HG02763 (cell line): Measurements from ENCODE around the gene TP53BP1.
"Not testable (repeated sequence)": the region's sequence is repeated elsewhere in the genome, so short reads cannot be mapped to it uniquely, and the experiment has no call there.

Experiments used
- ATAC-seq: cut with Tn5 transposase; IDR thresholded peaks from one replicate; pipeline ENCODE4 v1.9.1; 2021; ENCODE audit warnings: mild to moderate bottlenecking, moderate library complexity; ENCODE audit not compliant: unreplicated experiment

TP53BP1 gene, protein sequence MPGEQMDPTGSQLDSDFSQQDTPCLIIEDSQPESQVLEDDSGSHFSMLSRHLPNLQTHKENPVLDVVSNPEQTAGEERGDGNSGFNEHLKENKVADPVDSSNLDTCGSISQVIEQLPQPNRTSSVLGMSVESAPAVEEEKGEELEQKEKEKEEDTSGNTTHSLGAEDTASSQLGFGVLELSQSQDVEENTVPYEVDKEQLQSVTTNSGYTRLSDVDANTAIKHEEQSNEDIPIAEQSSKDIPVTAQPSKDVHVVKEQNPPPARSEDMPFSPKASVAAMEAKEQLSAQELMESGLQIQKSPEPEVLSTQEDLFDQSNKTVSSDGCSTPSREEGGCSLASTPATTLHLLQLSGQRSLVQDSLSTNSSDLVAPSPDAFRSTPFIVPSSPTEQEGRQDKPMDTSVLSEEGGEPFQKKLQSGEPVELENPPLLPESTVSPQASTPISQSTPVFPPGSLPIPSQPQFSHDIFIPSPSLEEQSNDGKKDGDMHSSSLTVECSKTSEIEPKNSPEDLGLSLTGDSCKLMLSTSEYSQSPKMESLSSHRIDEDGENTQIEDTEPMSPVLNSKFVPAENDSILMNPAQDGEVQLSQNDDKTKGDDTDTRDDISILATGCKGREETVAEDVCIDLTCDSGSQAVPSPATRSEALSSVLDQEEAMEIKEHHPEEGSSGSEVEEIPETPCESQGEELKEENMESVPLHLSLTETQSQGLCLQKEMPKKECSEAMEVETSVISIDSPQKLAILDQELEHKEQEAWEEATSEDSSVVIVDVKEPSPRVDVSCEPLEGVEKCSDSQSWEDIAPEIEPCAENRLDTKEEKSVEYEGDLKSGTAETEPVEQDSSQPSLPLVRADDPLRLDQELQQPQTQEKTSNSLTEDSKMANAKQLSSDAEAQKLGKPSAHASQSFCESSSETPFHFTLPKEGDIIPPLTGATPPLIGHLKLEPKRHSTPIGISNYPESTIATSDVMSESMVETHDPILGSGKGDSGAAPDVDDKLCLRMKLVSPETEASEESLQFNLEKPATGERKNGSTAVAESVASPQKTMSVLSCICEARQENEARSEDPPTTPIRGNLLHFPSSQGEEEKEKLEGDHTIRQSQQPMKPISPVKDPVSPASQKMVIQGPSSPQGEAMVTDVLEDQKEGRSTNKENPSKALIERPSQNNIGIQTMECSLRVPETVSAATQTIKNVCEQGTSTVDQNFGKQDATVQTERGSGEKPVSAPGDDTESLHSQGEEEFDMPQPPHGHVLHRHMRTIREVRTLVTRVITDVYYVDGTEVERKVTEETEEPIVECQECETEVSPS (N-terminal part only)

DNA sequence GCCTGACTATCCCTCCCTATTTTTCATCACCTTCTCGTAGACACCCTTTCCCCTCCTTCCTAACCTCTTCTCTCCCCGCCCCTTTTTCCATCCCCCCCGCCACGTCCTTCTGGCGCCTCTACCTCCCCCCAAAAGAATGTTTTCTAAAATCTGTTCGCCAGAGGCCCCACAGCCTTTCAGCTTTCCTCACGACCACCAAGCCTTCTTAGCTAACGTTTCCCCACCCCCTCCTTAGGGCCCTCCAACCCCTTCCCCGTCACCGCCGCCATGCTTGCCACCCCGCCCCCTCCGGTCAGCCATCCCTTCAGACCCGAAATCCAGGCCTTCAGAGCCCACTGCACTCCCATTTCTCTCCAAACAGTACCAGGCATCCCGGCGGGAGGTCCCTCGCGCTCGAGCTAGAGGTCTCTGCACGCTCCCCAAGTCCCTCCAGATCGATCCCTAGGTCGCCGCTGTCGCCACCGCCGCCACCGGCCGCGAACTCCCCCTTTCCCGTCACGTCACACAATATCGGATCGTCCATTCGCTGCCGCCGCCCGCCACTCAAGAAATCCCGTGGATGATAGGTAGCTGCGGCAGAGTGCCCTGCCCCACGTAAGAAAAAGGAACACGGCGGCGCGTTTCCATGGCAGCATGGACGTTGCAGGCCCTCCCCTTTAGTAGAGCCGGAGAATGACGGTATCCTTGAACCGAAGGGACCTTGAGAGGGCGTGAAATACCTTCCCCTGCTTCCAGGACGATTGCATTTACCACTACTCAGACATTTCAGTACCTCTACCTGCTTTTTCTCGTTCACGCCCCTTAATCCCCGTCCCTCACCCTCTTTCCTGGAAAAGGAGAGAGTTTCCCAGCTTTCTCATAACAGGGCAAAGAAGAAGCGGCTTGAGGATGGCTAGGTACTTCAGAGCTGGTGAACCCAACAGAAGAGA lies at the start of gene TP53BP1:
Gene TP53BP1 (minus strand): TSS at position 484 of the 929 bp plus-strand sequence. CDS start 113 bp downstream, at position 371.
- peak; percentile 98 for ATAC-seq

DNA sequence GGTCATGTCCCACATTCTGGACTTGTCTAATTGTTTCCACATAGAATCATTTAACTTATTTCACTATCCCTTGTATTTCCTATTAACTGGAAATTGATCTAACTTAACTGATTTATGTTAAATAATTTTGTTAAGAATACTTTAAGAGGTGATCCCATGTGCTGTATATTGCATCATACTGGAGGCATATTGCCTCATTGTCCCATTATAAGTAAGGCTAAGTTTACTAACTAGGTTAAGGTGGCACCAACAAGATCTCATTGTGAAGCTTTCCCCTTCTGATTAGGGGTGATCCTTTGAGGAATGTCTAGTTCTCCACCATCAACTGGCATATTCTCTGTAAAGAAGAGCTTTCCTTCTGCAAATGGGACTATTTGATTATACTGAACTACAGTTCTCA lies 48.8 kb upstream of the TP53BP1 start:
- no peak for ATAC-seq

DNA sequence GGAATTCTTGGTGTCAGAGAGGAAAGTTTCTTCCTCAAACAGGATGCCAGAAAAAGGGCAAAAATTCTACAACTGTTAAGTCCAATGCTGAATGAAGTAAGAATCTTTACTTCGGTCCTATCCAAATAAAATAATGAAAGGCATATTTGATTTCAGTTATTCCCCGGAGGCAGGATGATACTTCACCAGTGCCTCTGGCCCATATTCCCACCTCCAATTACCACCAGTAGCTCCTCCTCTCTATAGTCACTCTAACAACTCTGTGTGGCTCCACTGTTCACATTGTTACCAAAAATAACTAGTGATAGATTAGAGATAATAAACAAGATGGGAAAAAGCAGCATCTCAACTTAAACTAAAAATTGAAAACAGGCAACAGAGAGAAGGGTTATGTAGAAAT lies 45.1 kb upstream of the TP53BP1 start:
- ATAC-seq, result no peak

DNA sequence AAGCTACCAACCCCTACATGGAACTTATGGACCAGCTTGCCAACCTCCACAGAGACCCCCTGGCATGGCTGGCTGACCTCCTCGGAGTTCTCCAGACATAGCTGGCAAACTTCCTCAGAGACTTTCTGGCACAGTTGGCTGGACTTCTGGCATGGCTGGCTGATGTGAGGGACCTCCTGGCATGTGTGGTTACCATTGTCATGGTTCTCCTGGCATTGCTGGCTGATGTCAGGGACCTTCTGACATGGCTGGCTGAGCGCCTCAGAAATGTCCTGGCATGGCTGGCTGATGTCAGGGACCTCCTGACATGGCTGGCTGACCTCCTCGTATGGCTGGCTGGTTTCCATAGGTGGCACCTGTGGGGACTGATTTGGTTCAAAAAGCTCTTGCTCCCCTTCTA lies 41.9 kb upstream of the TP53BP1 start:
- ATAC-seq, result no peak

DNA sequence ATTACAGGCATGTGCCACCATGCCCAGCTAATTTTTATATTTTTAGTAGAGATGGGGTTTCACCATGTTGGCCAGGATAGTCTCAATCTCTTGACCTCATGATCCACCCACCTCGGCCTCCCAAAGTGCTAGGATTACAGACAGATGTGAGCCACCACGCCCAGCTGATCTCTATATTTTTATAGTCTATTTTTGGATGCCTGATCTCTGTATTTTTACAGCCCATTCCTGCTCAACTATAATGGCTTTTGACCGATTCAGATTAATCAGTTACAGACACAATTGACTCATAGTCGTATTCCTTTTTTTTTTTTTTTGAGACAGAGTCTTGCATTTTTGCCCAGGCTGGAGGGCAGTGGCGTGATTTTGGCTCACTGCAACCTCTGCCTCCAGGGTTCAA lies 39.9 kb upstream of the TP53BP1 start:
- not testable (repeated sequence) for ATAC-seq

DNA sequence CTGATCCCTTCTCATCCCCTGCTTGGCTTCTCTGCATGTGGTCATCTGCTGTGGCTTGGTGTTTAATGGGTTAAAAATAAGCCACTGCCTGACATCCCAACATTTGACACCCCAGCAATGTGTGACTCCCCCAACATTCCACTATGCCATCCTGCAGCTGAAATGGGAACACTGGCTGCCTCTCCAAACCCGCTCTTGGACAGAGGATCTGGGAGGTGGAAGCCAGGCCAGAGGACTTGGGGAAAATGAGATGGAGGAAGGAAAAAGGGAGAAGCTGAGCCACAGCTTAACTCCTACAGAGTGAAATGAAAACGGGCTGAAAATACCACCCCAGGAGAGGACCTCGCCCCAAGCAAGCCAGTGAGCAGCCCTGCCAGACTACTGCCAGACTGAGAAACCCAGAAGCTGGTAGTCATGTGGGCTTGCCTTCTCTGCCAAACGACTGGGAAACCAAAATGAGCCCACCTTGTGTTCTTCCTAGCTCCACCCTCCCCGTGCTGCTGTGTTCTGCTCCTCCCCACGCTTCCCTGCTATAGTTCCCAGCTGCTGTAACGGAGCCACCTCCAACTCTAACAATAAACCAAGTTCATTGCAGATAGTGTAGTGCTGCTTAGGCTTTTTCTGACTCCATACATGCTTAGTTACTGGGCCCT lies 38.2 kb upstream of the TP53BP1 start:
- ATAC-seq, result no peak

DNA sequence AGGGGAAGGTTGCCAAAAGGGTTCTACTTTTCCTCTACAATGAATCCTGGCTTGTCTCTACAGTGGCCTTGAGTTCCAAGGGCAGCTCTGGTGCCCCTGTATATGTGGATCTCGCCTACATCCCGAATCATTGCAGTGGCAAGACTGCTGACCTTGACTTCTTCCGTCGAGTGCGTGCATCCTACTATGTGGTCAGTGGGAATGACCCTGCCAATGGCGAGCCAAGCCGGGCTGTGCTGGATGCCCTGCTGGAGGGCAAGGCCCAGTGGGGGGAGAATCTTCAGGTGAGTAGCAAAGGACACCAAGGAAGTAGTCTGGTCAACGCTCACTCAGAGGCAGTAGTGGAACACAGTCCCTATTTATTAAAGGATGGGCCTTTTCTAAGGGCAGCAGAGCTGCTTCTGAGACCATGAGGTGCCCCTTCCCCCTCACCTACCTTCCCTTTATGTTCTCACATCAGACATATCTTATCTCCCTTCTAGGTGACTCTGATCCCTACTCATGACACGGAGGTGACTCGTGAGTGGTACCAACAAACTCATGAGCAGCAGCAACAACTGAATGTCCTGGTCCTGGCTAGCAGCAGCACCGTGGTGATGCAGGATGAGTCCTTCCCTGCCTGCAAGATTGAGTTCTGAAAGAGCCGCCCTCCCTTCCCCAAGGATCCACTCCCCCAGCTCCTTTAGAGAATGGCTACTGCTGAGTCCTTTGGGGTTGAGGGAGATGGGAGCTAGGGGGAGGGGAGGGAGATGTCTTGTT lies 36.8 kb upstream of the TP53BP1 start:
- no peak for ATAC-seq

DNA sequence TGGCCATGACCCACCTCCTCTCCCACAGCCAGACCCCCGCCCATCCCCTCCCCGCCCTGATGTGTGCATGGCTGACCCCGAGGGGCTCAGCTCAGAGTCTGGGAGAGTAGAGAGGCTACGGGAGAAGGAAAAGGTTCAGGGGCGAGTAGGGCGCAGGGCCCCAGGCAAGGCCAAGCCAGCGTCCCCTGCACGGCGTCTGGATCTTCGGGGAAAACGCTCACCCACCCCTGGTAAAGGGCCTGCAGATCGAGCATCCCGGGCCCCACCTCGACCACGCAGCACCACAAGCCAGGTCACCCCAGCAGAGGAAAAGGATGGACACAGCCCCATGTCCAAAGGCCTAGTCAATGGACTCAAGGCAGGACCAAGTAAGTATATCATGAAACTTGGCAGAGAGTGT lies 36.2 kb upstream of the TP53BP1 start:
- no peak for ATAC-seq

DNA sequence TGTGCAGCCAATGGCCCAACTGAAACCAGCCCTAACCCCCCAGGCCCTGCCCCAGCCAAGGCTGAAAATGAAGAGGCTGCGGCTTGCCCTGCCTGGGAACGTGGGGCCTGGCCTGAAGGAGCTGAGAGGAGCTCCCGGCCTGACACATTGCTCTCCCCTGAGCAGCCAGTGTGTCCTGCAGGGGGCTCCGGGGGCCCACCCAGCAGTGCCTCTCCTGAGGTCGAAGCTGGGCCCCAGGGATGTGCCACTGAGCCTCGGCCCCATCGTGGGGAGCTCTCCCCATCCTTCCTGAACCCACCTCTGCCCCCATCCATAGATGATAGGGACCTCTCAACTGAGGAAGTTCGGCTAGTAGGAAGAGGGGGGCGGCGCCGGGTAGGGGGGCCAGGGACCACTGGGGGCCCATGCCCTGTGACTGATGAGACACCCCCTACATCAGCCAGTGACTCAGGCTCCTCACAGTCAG lies 35.6 kb upstream of the TP53BP1 start:
- ATAC-seq, result no peak

DNA sequence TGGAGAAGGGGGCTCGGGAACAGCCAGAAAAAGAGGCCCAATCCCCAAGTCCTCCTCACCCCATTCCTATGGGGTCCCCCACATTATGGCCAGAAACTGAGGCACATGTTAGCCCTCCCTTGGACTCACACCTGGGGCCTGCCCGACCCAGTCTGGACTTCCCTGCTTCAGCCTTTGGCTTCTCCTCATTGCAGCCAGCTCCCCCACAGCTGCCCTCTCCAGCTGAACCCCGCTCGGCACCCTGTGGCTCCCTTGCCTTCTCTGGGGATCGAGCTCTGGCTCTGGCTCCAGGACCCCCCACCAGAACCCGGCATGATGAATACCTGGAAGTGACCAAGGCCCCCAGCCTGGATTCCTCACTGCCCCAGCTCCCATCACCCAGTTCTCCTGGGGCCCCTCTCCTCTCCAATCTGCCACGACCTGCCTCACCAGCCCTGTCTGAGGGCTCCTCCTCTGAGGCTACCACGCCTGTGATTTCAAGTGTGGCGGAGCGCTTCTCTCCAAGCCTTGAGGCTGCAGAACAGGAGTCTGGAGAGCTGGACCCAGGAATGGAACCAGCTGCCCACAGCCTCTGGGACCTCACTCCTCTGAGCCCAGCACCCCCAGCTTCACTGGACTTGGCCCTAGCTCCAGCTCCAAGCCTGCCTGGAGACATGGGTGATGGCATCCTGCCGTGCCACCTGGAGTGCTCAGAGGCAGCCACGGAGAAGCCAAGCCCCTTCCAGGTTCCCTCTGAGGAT lies 35.0 kb upstream of the TP53BP1 start:
- ATAC-seq, result no peak

DNA sequence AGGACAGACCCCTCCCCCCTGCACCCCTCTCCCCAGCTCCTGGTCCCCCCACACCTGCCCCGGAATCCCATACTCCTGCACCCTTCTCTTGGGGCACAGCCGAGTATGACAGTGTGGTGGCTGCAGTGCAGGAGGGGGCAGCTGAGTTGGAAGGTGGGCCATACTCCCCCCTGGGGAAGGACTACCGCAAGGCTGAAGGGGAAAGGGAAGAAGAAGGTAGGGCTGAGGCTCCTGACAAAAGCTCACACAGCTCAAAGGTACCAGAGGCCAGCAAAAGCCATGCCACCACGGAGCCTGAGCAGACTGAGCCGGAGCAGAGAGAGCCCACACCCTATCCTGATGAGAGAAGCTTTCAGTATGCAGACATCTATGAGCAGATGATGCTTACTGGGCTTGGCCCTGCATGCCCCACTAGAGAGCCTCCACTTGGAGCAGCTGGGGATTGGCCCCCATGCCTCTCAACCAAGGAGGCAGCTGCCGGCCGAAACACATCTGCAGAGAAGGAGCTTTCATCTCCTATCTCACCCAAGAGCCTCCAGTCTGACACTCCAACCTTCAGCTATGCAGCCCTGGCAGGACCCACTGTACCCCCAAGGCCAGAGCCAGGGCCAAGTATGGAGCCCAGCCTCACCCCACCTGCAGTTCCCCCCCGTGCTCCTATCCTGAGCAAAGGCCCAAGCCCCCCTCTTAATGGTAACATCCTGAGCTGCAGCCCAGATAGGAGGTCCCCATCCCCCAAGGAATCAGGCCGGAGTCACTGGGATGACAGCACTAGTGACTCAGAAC lies 34.3 kb upstream of the TP53BP1 start:
- ATAC-seq, result no peak

DNA sequence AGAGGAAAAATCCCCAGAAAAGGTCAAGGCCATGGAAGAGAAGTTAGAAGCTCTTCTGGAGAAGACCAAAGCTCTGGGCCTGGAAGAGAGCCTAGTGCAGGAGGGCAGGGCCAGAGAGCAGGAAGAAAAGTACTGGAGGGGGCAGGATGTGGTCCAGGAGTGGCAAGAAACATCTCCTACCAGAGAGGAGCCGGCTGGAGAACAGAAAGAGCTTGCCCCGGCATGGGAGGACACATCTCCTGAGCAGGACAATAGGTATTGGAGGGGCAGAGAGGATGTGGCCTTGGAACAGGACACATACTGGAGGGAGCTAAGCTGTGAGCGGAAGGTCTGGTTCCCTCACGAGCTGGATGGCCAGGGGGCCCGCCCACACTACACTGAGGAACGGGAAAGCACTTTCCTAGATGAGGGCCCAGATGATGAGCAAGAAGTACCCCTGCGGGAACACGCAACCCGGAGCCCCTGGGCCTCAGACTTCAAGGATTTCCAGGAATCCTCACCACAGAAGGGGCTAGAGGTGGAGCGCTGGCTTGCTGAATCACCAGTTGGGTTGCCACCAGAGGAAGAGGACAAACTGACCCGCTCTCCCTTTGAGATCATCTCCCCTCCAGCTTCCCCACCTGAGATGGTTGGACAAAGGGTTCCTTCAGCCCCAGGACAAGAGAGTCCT lies 33.4 kb upstream of the TP53BP1 start:
- ATAC-seq, result no peak

DNA sequence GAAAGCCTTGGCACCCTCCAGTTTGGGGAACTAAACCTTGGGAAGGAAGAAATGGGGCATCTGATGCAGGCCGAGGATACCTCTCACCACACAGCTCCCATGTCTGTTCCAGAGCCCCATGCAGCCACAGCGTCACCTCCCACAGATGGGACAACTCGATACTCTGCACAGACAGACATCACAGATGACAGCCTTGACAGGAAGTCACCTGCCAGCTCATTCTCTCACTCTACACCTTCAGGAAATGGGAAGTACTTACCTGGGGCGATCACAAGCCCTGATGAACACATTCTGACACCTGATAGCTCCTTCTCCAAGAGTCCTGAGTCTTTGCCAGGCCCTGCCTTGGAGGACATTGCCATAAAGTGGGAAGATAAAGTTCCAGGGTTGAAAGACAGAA lies 32.2 kb upstream of the TP53BP1 start:
- ATAC-seq, result no peak

DNA sequence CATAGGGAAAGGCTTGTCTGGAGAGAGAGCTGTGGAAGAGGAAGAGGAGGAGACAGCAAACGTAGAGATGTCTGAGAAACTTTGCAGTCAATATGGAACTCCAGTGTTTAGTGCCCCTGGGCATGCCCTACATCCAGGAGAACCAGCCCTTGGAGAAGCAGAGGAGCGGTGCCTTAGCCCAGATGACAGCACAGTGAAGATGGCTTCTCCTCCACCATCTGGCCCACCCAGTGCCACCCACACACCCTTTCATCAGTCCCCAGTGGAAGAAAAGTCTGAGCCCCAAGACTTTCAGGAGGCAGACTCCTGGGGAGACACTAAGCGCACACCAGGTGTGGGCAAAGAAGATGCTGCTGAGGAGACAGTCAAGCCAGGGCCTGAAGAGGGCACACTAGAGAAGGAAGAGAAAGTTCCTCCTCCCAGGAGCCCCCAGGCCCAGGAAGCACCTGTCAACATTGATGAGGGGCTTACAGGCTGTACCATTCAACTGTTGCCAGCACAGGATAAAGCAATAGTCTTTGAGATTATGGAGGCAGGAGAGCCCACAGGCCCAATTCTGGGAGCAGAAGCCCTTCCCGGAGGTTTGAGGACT lies 31.4 kb upstream of the TP53BP1 start:
- ATAC-seq, result no peak

DNA sequence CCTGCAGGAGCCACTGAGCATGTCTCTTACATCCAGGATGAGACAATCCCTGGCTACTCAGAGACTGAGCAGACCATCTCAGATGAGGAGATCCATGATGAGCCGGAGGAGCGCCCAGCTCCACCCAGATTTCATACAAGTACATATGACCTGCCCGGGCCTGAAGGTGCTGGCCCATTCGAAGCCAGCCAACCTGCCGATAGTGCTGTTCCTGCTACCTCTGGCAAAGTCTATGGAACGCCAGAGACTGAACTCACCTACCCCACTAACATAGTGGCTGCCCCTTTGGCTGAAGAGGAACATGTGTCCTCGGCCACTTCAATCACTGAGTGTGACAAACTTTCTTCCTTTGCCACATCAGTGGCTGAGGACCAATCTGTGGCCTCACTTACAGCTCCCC lies 30.7 kb upstream of the TP53BP1 start:
- ATAC-seq, result no peak

DNA sequence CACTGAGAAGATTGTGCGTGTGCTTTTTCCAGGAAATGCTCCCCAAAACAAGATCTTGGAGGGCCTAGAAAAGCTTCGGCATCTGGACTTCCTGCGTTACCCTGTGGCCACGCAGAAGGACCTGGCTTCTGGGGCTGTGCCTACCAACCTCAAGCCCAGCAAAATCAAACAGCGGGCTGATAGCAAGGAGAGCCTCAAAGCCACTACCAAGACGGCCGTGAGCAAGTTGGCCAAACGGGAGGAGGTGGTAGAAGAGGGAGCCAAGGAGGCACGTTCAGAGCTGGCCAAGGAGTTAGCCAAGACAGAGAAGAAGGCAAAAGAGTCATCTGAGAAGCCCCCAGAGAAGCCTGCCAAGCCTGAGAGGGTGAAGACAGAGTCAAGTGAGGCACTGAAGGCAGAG lies 29.3 kb upstream of the TP53BP1 start:
- no peak for ATAC-seq
